Measurements from ENCODE around the gene CSRP2.

- TF ChIP-seq CTCF (IDR thresholded peaks at IDR 0.05; ENCODE audit: insufficient read depth, low read length, poor library complexity, severe bottlenecking) (no peak), EZH2phosphoT487 (conservative IDR thresholded peaks at IDR 0.05; ENCODE audit: low read length) (no peak)
These were observed 15.7 kb downstream of the CSRP2 start for GRCh38 chr12:76863005-76863670.
